ENCODE measurements around the gene TMEM51.
A peak's percentile ranks its signal among the peaks of the same experiment; 100 is the strongest.

The TMEM51 gene

DNA sequence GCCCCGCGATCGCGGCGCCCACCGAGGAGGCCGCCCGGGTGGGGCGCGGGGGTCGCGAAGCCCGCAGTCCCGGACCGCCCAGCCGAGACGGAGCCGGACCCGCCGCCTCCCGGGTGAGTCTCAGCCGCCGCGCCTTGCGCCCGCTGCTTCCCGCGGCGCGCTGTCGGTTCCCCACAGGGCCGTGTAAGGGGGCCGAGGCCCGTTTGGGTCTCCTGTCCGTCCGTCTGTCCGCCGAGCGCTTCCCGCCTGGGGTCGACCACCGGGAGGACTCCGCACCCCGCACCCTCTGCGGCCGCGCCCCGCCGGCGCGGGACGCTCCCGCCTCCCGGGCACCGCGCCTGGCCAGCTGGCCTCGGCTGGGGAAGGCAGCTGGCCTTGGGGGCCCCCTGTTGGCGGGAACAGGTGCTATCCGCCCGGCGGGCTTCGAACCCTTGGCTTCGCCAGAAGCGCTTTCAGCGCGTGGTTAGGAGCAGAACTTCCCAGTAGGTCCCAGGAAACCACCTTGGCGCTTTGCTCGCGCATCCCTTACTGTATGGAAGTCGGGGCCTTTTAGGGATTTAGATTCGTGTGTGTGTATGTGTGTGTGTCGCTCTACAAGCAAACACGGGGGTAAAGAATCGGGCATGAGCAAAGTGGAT is 414 bp downstream of the TMEM51 start:
- H3K79me2 ChIP-seq (ENCODE audit: control insufficient read depth, insufficient read depth, low read length, unreplicated experiment): peaks cover 30% of the 10 kb centered on the region
- no peaks in the 10 kb centered on the region for H3K36me3 ChIP-seq (ENCODE audit: insufficient read depth, low read length)
- H3K27me3 ChIP-seq (ENCODE audit: insufficient read depth, low read length): peaks cover 25% of the 10 kb centered on the region
- H2AFZ ChIP-seq (ENCODE audit: low read length, unreplicated experiment): peak overlapping the region; percentile 61
- peak overlapping the region; percentile 81 for H3K4me3 ChIP-seq (ENCODE audit: low read depth, low read length)
- peaks cover 18% of the 10 kb centered on the region for H3K4me1 ChIP-seq (ENCODE audit: control insufficient read depth, insufficient read depth, low read length, unreplicated experiment)
- H3K27ac ChIP-seq (ENCODE audit: low read depth, low read length): no peak overlapping the region

DNA sequence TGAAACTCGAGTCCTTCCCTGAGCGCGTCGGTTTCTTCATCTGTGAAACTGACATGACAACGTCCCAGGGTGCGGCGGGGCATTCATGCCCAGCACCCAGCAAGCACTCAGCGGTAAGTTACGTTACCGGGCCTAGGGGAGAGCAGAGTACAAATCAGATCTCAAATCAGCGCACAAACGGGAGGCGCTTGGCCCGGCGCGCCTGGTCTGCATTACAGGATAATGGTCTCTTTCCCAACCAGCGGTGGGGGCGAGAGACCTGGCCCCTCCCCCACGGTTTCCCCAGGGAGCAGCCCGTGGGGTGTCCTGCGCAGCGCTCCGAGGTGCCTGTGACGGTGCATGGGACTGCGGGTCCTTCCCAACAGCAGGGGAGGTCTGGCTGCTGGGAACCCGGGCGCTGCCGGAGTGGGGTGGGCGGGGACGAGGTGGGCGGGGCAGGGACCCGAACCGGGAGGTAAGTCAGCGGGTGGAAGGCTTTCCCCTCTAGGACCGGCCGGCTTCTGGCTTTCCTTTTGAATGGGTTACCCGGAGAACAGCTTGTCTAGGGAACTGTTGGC is 1.0 kb downstream of the TMEM51 start:
- H3K4me3 ChIP-seq (ENCODE audit: low read depth, low read length): peak overlapping the region; percentile 81

GRCh38 chr1:15155191-15155590 is 1.6 kb downstream of the TMEM51 start:
- peaks cover 19% of the 10 kb centered on the region for H3K27me3 ChIP-seq (ENCODE audit: insufficient read depth, low read length)
- no peak overlapping the region for H3K4me3 ChIP-seq (ENCODE audit: low read depth, low read length)
- H3K79me2 ChIP-seq (ENCODE audit: control insufficient read depth, insufficient read depth, low read length, unreplicated experiment): peaks cover 35% of the 10 kb centered on the region
- H3K36me3 ChIP-seq (ENCODE audit: insufficient read depth, low read length): no peaks in the 10 kb centered on the region
- H3K27ac ChIP-seq (ENCODE audit: low read depth, low read length): no peak overlapping the region
- H3K4me1 ChIP-seq (ENCODE audit: control insufficient read depth, insufficient read depth, low read length, unreplicated experiment): peaks cover 22% of the 10 kb centered on the region
- H2AFZ ChIP-seq (ENCODE audit: low read length, unreplicated experiment): no peak overlapping the region

More for the DNA sequence above, 1.0 kb downstream of the TMEM51 start:
- Histone ChIP-seq H3K27me3 (ENCODE audit: insufficient read depth, low read length) (peaks cover 25% of the 10 kb centered on the region), H3K27ac (ENCODE audit: low read depth, low read length) (no peak overlapping the region), H3K4me1 (ENCODE audit: control insufficient read depth, insufficient read depth, low read length, unreplicated experiment) (peaks cover 22% of the 10 kb centered on the region), H2AFZ (ENCODE audit: low read length, unreplicated experiment) (peak overlapping the region; percentile 61), H3K36me3 (ENCODE audit: insufficient read depth, low read length) (no peaks in the 10 kb centered on the region), H3K79me2 (ENCODE audit: control insufficient read depth, insufficient read depth, low read length, unreplicated experiment) (peaks cover 30% of the 10 kb centered on the region)

GRCh38 chr1:15155888-15156741 is 2.6 kb downstream of the TMEM51 start:
- Histone ChIP-seq H3K4me1 (ENCODE audit: control insufficient read depth, insufficient read depth, low read length, unreplicated experiment) (peaks cover 22% of the 10 kb centered on the region), H3K36me3 (ENCODE audit: insufficient read depth, low read length) (no peaks in the 10 kb centered on the region), H3K4me3 (ENCODE audit: low read depth, low read length) (peak overlapping the region; percentile 31), H2AFZ (ENCODE audit: low read length, unreplicated experiment) (no peak overlapping the region), H3K79me2 (ENCODE audit: control insufficient read depth, insufficient read depth, low read length, unreplicated experiment) (peaks cover 35% of the 10 kb centered on the region), H3K27me3 (ENCODE audit: insufficient read depth, low read length) (peaks cover 10% of the 10 kb centered on the region; the same call in 1 of the 2 replicates), H3K27ac (ENCODE audit: low read depth, low read length) (no peak overlapping the region)

GRCh38 chr1:15156807-15157380 is 3.3 kb downstream of the TMEM51 start:
- H2AFZ ChIP-seq (ENCODE audit: low read length, unreplicated experiment): no peak overlapping the region
- H3K27ac ChIP-seq (ENCODE audit: low read depth, low read length): no peak overlapping the region
- H3K4me1 ChIP-seq (ENCODE audit: control insufficient read depth, insufficient read depth, low read length, unreplicated experiment): peaks cover 22% of the 10 kb centered on the region
- H3K27me3 ChIP-seq (ENCODE audit: insufficient read depth, low read length): peaks cover 2% of the 10 kb centered on the region; the same call in 1 of the 2 replicates
- no peaks in the 10 kb centered on the region for H3K36me3 ChIP-seq (ENCODE audit: insufficient read depth, low read length)
- peaks cover 35% of the 10 kb centered on the region for H3K79me2 ChIP-seq (ENCODE audit: control insufficient read depth, insufficient read depth, low read length, unreplicated experiment)
- peak overlapping the region; percentile 31; the same call in 1 of the 2 replicates for H3K4me3 ChIP-seq (ENCODE audit: low read depth, low read length)

DNA sequence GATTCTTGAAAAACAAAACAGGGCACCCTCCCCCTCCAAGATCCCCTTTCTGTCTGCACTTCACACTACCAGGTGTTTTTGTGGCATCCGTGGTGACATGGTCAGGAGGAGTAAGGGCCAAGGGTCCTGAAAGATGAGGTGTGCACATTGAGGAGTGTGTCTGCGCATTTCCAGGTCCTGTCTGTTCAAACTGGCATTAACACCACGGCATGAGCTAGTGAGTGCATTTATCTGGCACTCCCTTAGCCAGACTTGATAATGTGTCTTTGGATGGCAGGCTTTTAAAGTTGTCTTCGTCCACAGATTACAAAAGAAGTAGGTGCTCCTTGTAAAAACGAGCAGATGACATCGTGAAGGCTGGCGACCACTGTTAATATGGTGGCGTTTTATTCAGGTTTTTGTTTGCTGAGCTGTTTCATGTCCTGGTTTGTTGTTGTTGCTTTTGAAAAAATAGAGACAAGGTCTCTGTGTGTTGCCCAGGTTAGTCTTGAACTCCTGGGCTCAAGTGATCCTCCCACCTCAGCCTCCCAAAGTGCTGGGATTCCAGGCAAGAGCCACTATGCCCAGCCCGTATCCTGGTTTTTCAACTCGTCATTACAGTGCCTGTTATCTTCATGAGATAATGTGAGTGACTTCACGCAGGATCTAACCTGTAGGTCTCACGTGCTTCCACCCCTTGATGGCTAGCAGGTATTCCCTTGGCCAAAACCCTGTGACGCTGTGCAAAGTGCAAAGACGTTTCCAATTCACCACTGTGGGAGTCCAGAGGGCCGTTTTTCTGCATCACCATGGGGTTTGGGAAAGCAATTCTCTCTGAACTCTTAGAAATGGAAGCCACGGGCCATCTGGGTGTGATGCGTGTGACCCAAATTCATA is 4.2 kb downstream of the TMEM51 start:
- Histone ChIP-seq H3K27me3 (ENCODE audit: insufficient read depth, low read length) (no peaks in the 10 kb centered on the region), H3K4me3 (ENCODE audit: low read depth, low read length) (no peak overlapping the region), H3K79me2 (ENCODE audit: control insufficient read depth, insufficient read depth, low read length, unreplicated experiment) (peaks cover 35% of the 10 kb centered on the region), H2AFZ (ENCODE audit: low read length, unreplicated experiment) (no peak overlapping the region), H3K4me1 (ENCODE audit: control insufficient read depth, insufficient read depth, low read length, unreplicated experiment) (peaks cover 22% of the 10 kb centered on the region), H3K36me3 (ENCODE audit: insufficient read depth, low read length) (no peaks in the 10 kb centered on the region), H3K27ac (ENCODE audit: low read depth, low read length) (peak overlapping the region; percentile 76; the same call in 1 of the 2 replicates)

GRCh38 chr1:15158506-15159165 is 5.1 kb downstream of the TMEM51 start:
- Histone ChIP-seq H3K4me3 (ENCODE audit: low read depth, low read length) (peak overlapping the region; percentile 48), H3K4me1 (ENCODE audit: control insufficient read depth, insufficient read depth, low read length, unreplicated experiment) (peaks cover 22% of the 10 kb centered on the region), H3K27ac (ENCODE audit: low read depth, low read length) (peak overlapping the region; percentile 76), H3K36me3 (ENCODE audit: insufficient read depth, low read length) (no peaks in the 10 kb centered on the region), H2AFZ (ENCODE audit: low read length, unreplicated experiment) (peak overlapping the region; percentile 7), H3K27me3 (ENCODE audit: insufficient read depth, low read length) (no peaks in the 10 kb centered on the region), H3K79me2 (ENCODE audit: control insufficient read depth, insufficient read depth, low read length, unreplicated experiment) (peaks cover 37% of the 10 kb centered on the region)

GRCh38 chr1:15159166-15159555 is 5.6 kb downstream of the TMEM51 start:
- Histone ChIP-seq H3K79me2 (ENCODE audit: control insufficient read depth, insufficient read depth, low read length, unreplicated experiment) (peaks cover 36% of the 10 kb centered on the region), H3K4me1 (ENCODE audit: control insufficient read depth, insufficient read depth, low read length, unreplicated experiment) (peaks cover 22% of the 10 kb centered on the region), H3K4me3 (ENCODE audit: low read depth, low read length) (peak overlapping the region; percentile 48; the same call in 1 of the 2 replicates), H3K27ac (ENCODE audit: low read depth, low read length) (peak overlapping the region; percentile 76; the same call in 1 of the 2 replicates), H3K36me3 (ENCODE audit: insufficient read depth, low read length) (no peaks in the 10 kb centered on the region), H3K27me3 (ENCODE audit: insufficient read depth, low read length) (no peaks in the 10 kb centered on the region), H2AFZ (ENCODE audit: low read length, unreplicated experiment) (no peak overlapping the region)

- no peak overlapping the region for H3K27ac ChIP-seq (ENCODE audit: low read depth, low read length)
- peaks cover 27% of the 10 kb centered on the region for H3K79me2 ChIP-seq (ENCODE audit: control insufficient read depth, insufficient read depth, low read length, unreplicated experiment)
- peaks cover 21% of the 10 kb centered on the region for H3K4me1 ChIP-seq (ENCODE audit: control insufficient read depth, insufficient read depth, low read length, unreplicated experiment)
- H3K4me3 ChIP-seq (ENCODE audit: low read depth, low read length): no peak overlapping the region
- H2AFZ ChIP-seq (ENCODE audit: low read length, unreplicated experiment): no peak overlapping the region
- H3K27me3 ChIP-seq (ENCODE audit: insufficient read depth, low read length): no peaks in the 10 kb centered on the region
- H3K36me3 ChIP-seq (ENCODE audit: insufficient read depth, low read length): no peaks in the 10 kb centered on the region
Measured at GRCh38 chr1:15160626-15161025, 7.1 kb downstream of the TMEM51 start.

Data from ACC112 (cell line).